AG09309 (cell line): Measurements from ENCODE around the gene SCNN1B.
"Not testable (repeated sequence)": the region's sequence is repeated elsewhere in the genome, so short reads cannot be mapped to it uniquely, and the experiment has no call there.

Experiments used
- DNase-seq: peaks from one replicate; pipeline ENCODE4 v3.0.0-alpha.2; 2010; ENCODE audit warnings: low read depth
- H3K4me3 ChIP-seq: 2 replicates; pipeline ENCODE4 v1.5.1; 2011; ENCODE audit warnings: mild to moderate bottlenecking, low read depth, low read length, moderate library complexity; ENCODE audit not compliant: control insufficient read depth
- TF ChIP-seq, protein P1 (sequence below): IDR thresholded peaks from 2 replicates; pipeline ENCODE4 v1.5.1; 2011; ENCODE audit warnings: mild to moderate bottlenecking, low read depth, low read length, inconsistent platforms; ENCODE audit not compliant: insufficient read depth, control insufficient read depth; ENCODE audit errors: missing control alignments

The SCNN1B gene

GRCh38 chr16:23392223-23392600 lies 90.1 kb downstream of the SCNN1B start:
- H3K4me3 ChIP-seq: no peak overlapping the region
- DNase-seq: no peak
- TF ChIP-seq, protein P1, sequence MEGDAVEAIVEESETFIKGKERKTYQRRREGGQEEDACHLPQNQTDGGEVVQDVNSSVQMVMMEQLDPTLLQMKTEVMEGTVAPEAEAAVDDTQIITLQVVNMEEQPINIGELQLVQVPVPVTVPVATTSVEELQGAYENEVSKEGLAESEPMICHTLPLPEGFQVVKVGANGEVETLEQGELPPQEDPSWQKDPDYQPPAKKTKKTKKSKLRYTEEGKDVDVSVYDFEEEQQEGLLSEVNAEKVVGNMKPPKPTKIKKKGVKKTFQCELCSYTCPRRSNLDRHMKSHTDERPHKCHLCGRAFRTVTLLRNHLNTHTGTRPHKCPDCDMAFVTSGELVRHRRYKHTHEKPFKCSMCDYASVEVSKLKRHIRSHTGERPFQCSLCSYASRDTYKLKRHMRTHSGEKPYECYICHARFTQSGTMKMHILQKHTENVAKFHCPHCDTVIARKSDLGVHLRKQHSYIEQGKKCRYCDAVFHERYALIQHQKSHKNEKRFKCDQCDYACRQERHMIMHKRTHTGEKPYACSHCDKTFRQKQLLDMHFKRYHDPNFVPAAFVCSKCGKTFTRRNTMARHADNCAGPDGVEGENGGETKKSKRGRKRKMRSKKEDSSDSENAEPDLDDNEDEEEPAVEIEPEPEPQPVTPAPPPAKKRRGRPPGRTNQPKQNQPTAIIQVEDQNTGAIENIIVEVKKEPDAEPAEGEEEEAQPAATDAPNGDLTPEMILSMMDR: no peak

DNA sequence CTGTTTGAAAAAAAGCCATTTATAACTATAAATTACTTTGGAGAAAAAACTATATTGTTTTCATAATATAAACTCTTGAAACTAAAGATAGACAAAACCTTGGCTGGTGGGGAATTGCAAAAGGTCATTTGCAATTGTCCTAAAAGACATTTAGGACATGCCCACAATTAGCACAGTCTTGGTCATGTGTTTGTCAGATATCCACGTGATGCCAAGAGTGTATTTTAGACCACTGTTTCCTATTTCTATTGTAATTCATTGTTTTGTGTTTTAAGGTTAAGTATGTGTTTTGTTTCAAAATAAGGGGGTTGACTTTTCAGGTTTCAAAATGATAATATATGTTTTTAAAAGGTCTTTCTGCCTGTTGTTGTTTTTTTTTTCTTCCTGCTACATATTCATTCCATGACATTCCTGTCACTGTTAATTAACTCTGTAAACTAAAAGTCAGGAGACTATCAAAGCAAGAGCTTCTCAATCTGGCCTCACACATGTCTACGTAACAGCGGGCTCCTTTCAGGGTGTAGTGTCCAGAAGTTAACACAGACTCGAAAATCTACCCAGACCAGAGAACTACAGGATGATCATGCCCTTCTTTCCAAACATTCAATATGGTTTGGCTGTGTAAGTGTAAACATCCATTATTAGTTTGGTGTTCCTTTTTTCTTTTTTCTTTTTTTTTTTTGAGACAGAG lies 92.2 kb downstream of the SCNN1B start:
- no peak for DNase-seq
- no peak overlapping the region for H3K4me3 ChIP-seq
- TF ChIP-seq, protein P1: no peak

- TF ChIP-seq, protein P1: no peak
- no peak overlapping the region for H3K4me3 ChIP-seq
- no peak for DNase-seq
These were observed 93.6 kb downstream of the SCNN1B start for GRCh38 chr16:23395732-23396131.

DNA sequence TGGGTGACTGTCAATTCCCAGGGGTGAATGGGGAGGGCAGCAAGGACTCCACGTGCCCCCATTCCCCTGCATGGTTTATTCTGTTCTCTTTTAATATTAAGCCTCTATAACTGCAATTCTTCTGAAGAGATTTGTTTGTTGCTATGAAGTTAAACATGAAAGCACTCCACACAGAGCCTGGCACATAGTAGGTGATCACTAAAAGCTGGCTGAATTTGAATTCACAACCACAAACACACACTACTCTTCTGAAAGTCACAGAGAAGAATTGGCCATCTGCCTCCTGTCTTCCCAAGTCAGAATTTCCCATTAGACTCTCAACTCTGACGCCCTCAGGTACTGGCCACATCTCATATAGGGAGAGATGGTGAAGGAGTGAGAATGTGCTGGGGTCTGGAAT lies 95.4 kb downstream of the SCNN1B start:
- no peak for DNase-seq
- H3K4me3 ChIP-seq: no peak overlapping the region
- TF ChIP-seq, protein P1: no peak

DNA sequence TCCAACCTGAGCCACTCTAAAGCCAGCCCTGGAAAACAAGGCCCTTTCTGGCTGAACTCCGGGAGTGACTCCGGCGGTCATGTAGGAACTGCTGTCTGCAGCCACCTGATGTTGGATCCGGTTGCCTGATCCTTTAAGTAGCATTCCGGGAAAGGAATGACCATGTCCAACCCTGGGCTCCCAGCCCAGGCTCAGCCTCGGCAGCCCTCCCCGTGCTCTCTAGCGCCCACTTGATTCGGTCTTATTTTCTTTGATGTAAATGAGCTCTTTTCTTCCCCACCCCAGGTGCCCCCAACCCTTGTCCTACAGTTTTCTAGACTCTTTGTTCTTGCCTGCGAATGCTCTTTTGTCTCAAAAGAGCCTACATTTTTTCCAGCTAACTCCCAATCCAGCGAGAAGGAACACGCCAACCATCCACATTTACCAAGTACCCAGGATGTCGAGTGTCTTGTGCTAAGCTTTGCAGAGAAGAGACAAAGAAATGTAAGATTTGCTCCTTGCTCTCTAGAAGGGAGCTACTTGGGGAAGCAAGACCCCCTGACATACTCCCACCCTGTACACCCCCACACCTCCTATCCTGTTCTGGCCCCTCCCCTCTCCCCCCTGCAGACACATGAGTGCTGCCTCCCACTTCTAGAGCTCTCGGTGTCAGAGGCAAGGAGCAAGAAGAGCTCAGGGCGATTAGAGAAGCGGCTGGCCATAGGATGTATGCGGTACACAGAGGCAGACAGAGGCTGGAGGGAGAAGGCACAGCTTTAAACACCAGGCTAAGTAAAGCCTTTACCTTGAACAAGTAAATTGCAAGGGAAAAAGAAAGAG lies 97.1 kb downstream of the SCNN1B start:
- DNase-seq: no peak
- no peak overlapping the region for H3K4me3 ChIP-seq
- TF ChIP-seq, protein P1: no peak

DNA sequence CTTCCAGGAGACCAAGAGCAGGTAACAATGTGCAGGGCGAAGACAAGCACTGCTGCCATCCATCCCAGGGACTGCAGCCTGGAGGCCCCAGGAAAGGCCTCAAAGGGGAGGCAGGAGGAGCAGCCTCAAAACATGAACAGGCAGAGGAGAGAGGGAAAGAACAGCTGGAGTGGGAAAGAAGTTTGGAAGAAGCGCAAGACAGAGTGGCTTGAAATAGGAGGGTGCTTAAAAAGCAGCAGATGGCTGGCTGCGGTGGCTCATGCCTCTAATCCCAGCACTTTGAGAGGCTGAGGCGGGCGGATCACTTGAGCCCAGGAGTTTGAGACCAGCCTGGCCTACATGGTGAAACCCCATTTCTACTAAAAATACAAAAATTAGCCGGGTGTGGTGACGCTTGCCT lies 98.3 kb downstream of the SCNN1B start:
- H3K4me3 ChIP-seq, DNase-seq: not testable (repeated sequence)

- H3K4me3 ChIP-seq: no peak overlapping the region
- DNase-seq: no peak
- TF ChIP-seq, protein P1: no peak
These were observed 99.0 kb downstream of the SCNN1B start for GRCh38 chr16:23401139-23401538.
